PFSK-1 (cell line): ENCODE data around the gene NOL9.

ENCODE experiments used
- POLR2AphosphoS5 ChIP-seq: IDR thresholded peaks from 2 replicates; pipeline ENCODE4 v1.6.1; 2012; ENCODE audit warnings: low read depth, mild to moderate bottlenecking, control low read depth, low read length, moderate library complexity
- SIN3A ChIP-seq: IDR thresholded peaks from 2 replicates; pipeline ENCODE4 v1.6.1; 2012; ENCODE audit warnings: mild to moderate bottlenecking, low read length, moderate library complexity, borderline replicate concordance; ENCODE audit not compliant: insufficient read depth

DNA sequence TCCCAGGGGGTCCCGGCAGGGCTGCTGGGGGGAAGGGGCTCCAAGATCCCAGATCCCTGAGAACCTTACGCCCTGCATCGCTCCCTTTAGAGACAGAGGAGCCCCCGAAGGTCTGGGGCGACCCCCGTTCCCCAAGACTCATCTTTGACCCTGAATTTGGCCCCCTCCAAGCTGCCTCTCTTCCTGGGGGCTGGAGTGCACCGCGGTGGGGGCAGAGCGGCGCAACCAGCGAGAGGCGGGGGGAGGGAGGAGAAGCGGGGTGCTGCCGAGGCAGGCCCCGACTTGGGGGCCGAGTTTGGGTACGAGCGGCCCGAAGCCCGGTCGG is 57.5 kb downstream of the NOL9 start:
- no peak for TF ChIP-seq POLR2AphosphoS5
- no peak for TF ChIP-seq SIN3A
